IMR-90 (cell line): ENCODE results near the gene APOL5. TPM values are rescaled to one million over a fixed set of nuclear protein-coding genes. Genes with fewer than 3 reads are reported as not detected.

Source experiments
- ATAC-seq: fragments of 200-7000 bp; cut with Tn5 transposase; 2 replicates; pipeline ENCODE4 v1.9.1; 2020; ENCODE audit warnings: low read depth, mild to moderate bottlenecking, moderate library complexity
- BruUV-seq: library from RNA; stranded (reverse); fragments of 400-500 nt; replicated peaks from 2 replicates; lab custom pipeline; 2021; lab: Mats Ljungman, UMichigan
- CTCF ChIA-PET: fragments of 300-600 bp; formaldehyde crosslinking; extraction: SDS; loops from one replicate; lab custom pipeline; 2021; ENCODE audit warnings: antibody characterized with exemption; lab: Yijun Ruan, JAX
- POLR2A ChIA-PET: fragments of 300-600 bp; sonication (Branson Sonifier 250); formaldehyde crosslinking; loops from one replicate; lab custom pipeline; 2022; ENCODE audit warnings: antibody characterized with exemption; ENCODE audit not compliant: unreplicated experiment; lab: Charles Lee
- DNase-seq: peaks from one replicate; pipeline ENCODE4 v3.0.0; 2013
- H2AFZ ChIP-seq: replicated peaks from 2 replicates; pipeline ENCODE3; 2013; ENCODE audit warnings: low read length, mild to moderate bottlenecking; ENCODE audit not compliant: poor library complexity
- H2AK5ac ChIP-seq: 2 replicates; pipeline ENCODE4 v1.6.1; 2013; ENCODE audit warnings: low read depth, low read length, inconsistent platforms
- H2AK9ac ChIP-seq: replicated peaks from 2 replicates; pipeline ENCODE3; 2013; ENCODE audit warnings: mild to moderate bottlenecking, low read depth, low read length, moderate library complexity; ENCODE audit not compliant: poor library complexity
- H2BK120ac ChIP-seq: 2 replicates; pipeline ENCODE4 v1.6.1; 2013; ENCODE audit warnings: low read depth, low read length, inconsistent platforms
- H2BK15ac ChIP-seq: 3 replicates; pipeline ENCODE4 v1.6.1; 2013; ENCODE audit warnings: low read depth, low read length, inconsistent platforms
- H2BK20ac ChIP-seq: 2 replicates; pipeline ENCODE4 v1.6.1; 2013; ENCODE audit warnings: low read depth, mild to moderate bottlenecking, inconsistent platforms, low read length, moderate library complexity
- H2BK5ac ChIP-seq: 2 replicates; pipeline ENCODE4 v1.6.1; 2013; ENCODE audit warnings: mild to moderate bottlenecking, low read depth, low read length, inconsistent platforms; ENCODE audit not compliant: poor library complexity, severe bottlenecking
- H3K14ac ChIP-seq: replicated peaks from 2 replicates; pipeline ENCODE4 v1.6.1; 2013; ENCODE audit warnings: low read depth, low read length, inconsistent platforms
- H3K18ac ChIP-seq: 2 replicates; pipeline ENCODE4 v1.6.1; 2013; ENCODE audit warnings: low read depth, low read length, control low read depth
- H3K23ac ChIP-seq: 2 replicates; pipeline ENCODE4 v1.6.1; 2013; ENCODE audit warnings: low read depth, low read length, inconsistent platforms
- H3K27ac ChIP-seq: 2 replicates; pipeline ENCODE4 v1.5.1; 2013; ENCODE audit warnings: mild to moderate bottlenecking, control low read depth, low read length; ENCODE audit not compliant: insufficient read depth
- H3K27me3 ChIP-seq: 2 replicates; pipeline ENCODE4 v1.6.1; 2013; ENCODE audit warnings: low read length; ENCODE audit not compliant: control insufficient read depth, insufficient read depth
- H3K36me3 ChIP-seq: 2 replicates; pipeline ENCODE4 v1.6.1; 2013; ENCODE audit warnings: low read length, mixed read lengths; ENCODE audit not compliant: control insufficient read depth, insufficient read depth
- H3K4ac ChIP-seq: 2 replicates; pipeline ENCODE4 v1.6.1; 2013; ENCODE audit warnings: low read depth, low read length, inconsistent platforms
- H3K4me1 ChIP-seq: 2 replicates; pipeline ENCODE4 v1.6.1; 2013; ENCODE audit warnings: low read length, mixed read lengths; ENCODE audit not compliant: control insufficient read depth, insufficient read depth
- H3K4me2 ChIP-seq: 2 replicates; pipeline ENCODE4 v1.6.1; 2013; ENCODE audit warnings: low read depth, mild to moderate bottlenecking, control low read depth, low read length, moderate library complexity
- H3K4me3 ChIP-seq: 2 replicates; pipeline ENCODE4 v1.5.1; 2013; ENCODE audit warnings: low read depth, mild to moderate bottlenecking, control low read depth, low read length, moderate library complexity; ENCODE audit not compliant: insufficient read depth
- H3K56ac ChIP-seq: 2 replicates; pipeline ENCODE4 v1.6.1; 2013; ENCODE audit warnings: low read length, inconsistent platforms; ENCODE audit not compliant: insufficient read depth; ENCODE audit errors: extremely low read depth
- H3K79me1 ChIP-seq, 2 experiments: 2 replicates each; pipeline ENCODE4 v1.6.1; 2013; ENCODE audit warnings: low read length in 2 of 2, inconsistent platforms in 1 of 2, low read depth in 1 of 2
- H3K9ac ChIP-seq: 2 replicates; pipeline ENCODE4 v1.6.1; 2013; ENCODE audit warnings: low read depth, low read length, control low read depth
- H3K9me1 ChIP-seq: 2 replicates; pipeline ENCODE4 v1.6.1; 2013; ENCODE audit warnings: low read length, inconsistent platforms; ENCODE audit not compliant: insufficient read depth
- H3K9me3 ChIP-seq: 2 replicates; pipeline ENCODE4 v1.6.1; 2013; ENCODE audit warnings: low read length; ENCODE audit not compliant: control insufficient read depth, insufficient read depth
- H4K20me1 ChIP-seq: 2 replicates; pipeline ENCODE4 v1.6.1; 2013; ENCODE audit warnings: low read length, inconsistent platforms; ENCODE audit not compliant: insufficient read depth
- H4K5ac ChIP-seq: 2 replicates; pipeline ENCODE4 v1.6.1; 2013; ENCODE audit warnings: mild to moderate bottlenecking, low read depth, low read length, control low read depth
- H4K8ac ChIP-seq, 2 experiments: 2 replicates each; pipeline ENCODE4 v1.6.1; 2013; ENCODE audit warnings: low read depth in 2 of 2, low read length in 2 of 2, control low read depth in 1 of 2, inconsistent platforms in 1 of 2
- H4K91ac ChIP-seq: 2 replicates; pipeline ENCODE4 v1.6.1; 2013; ENCODE audit warnings: low read depth, low read length, inconsistent platforms; ENCODE audit not compliant: insufficient read depth
- BHLHE40 ChIP-seq: fragments of 150-350 bp; IDR thresholded peaks from 2 replicates; pipeline ENCODE4 v1.6.1; 2016; ENCODE audit warnings: mild to moderate bottlenecking, low read depth, low read length
- CEBPB ChIP-seq: IDR thresholded peaks from 2 replicates; pipeline ENCODE4 v1.6.1; 2012; ENCODE audit warnings: low read depth, low read length, improper control_type of control experiment
- CHD1 ChIP-seq: IDR thresholded peaks from 2 replicates; pipeline ENCODE4 v1.6.1; 2012; ENCODE audit warnings: low read depth, low read length, improper control_type of control experiment
- CTCF ChIP-seq: conservative IDR thresholded peaks from 2 replicates; pipeline ENCODE4 v1.5.1; 2012; ENCODE audit warnings: mild to moderate bottlenecking, low read depth, low read length, improper control_type of control experiment
- ELK1 ChIP-seq: fragments of 150-350 bp; IDR thresholded peaks from 2 replicates; pipeline ENCODE4 v1.6.1; 2016; ENCODE audit warnings: low read depth, mild to moderate bottlenecking, low read length, moderate library complexity, borderline replicate concordance
- FOS ChIP-seq: fragments of 150-350 bp; IDR thresholded peaks from 2 replicates; pipeline ENCODE4 v1.6.1; 2016; ENCODE audit warnings: low read depth, low read length
- MAFK ChIP-seq: IDR thresholded peaks from 2 replicates; pipeline ENCODE4 v1.6.1; 2012; ENCODE audit warnings: low read depth, low read length, improper control_type of control experiment
- MAZ ChIP-seq: IDR thresholded peaks from 2 replicates; pipeline ENCODE4 v1.6.1; 2012; ENCODE audit warnings: low read depth, mild to moderate bottlenecking, low read length, improper control_type of control experiment, moderate library complexity, borderline replicate concordance
- MXI1 ChIP-seq: IDR thresholded peaks from 2 replicates; pipeline ENCODE4 v1.6.1; 2012; ENCODE audit warnings: low read depth, mild to moderate bottlenecking, low read length, moderate library complexity, borderline replicate concordance
- NFE2L2 ChIP-seq: fragments of 150-350 bp; IDR thresholded peaks from 2 replicates; pipeline ENCODE4 v1.6.1; 2016; ENCODE audit warnings: low read depth, mild to moderate bottlenecking, low read length
- POLR2A ChIP-seq: IDR thresholded peaks from 2 replicates; pipeline ENCODE4 v1.6.1; 2012; ENCODE audit warnings: mild to moderate bottlenecking, low read depth, low read length
- RAD21 ChIP-seq: IDR thresholded peaks from 2 replicates; pipeline ENCODE4 v1.6.1; 2012; ENCODE audit warnings: low read length, improper control_type of control experiment
- RCOR1 ChIP-seq: IDR thresholded peaks from 2 replicates; pipeline ENCODE4 v1.6.1; 2012; ENCODE audit warnings: mild to moderate bottlenecking, low read length, improper control_type of control experiment; ENCODE audit not compliant: insufficient replicate concordance
- RFX5 ChIP-seq: IDR thresholded peaks from 2 replicates; pipeline ENCODE4 v1.8.0; 2012; ENCODE audit warnings: low read depth, mild to moderate bottlenecking, low read length, moderate library complexity
- SMC3 ChIP-seq: fragments of 150-350 bp; IDR thresholded peaks from 2 replicates; pipeline ENCODE4 v1.6.1; 2016; ENCODE audit warnings: low read depth, mild to moderate bottlenecking, antibody characterized with exemption, low read length, moderate library complexity
- USF2 ChIP-seq: fragments of 150-350 bp; IDR thresholded peaks from 2 replicates; pipeline ENCODE4 v1.6.1; 2017; ENCODE audit warnings: mild to moderate bottlenecking, antibody characterized with exemption, low read length, low read depth
- WGBS, 2 experiments: methylation state at CpG; one replicate each; pipeline versions ENCODE4 v1.1.5 to v1.1.7; 2013; ENCODE audit warnings: missing lambda C conversion rate in 2 of 2; ENCODE audit not compliant: insufficient read length in 1 of 2; ENCODE audit errors: extremely low coverage in 2 of 2; 5-methylcytosine and 5-hydroxymethylcytosine counted together
- dilution Hi-C: fragments of 300-500 bp; cut with HindIII; formaldehyde crosslinking; loops from one replicate; pipeline ENCODE4 v1.14.3; 2018; ENCODE audit warnings: low sequenced_read_pairs; ENCODE audit not compliant: unreplicated experiment
- in situ Hi-C: fragments of 300-500 bp; cut with MboI; formaldehyde crosslinking; loops from 3 replicates; pipeline ENCODE4 v1.14.3; 2019; ENCODE audit warnings: low sequenced_read_pairs, inconsistent platforms, mixed read lengths
- intact Hi-C: fragments of 100-400 bp; cut with micrococcal nuclease; formaldehyde crosslinking; loops from 2 replicates; pipeline ENCODE4 v1.10.0; 2022
- polyA plus RNA-seq, 3 experiments: library from polyadenylated mRNA; depleted of rRNA; stranded (reverse); fragments of >200 nt; gene quantifications; 2 replicates each; pipeline ENCODE4 v1.2.3, GENCODE V29; 2012; ENCODE audit warnings: low replicate concordance in 1 of 3
- total RNA-seq: library from RNA; depleted of rRNA; stranded (reverse); fragments of >200 nt; gene quantifications from 2 replicates; pipeline ENCODE4 v1.2.3, GENCODE V29; 2012

The APOL5 gene
- total and polyA plus RNA-seq, 2 of the 4 experiments (the other 2 are of a cell fraction) = 0.15 to 0.18 TPM

DNA sequence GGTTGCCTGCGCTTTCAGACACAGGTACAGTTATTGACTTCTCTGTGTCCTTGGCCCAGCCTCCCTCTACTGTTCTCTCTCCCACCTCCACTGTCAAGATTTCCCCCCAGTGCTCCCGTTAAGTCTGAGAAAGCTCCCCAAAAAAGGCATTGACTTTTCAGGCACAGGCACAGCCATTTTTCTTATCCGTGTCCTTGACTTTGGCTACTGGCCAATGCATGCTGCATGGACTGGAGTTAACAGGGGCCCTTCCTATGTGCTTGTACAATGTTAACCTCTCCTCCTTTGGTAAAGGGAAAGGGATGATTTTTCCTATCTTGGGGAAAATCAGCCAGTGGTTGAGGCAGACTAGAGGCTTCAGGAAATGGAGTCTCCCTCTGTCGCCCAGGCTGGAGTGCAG is 4.3 kb downstream of the APOL5 start:
- no peak for TF ChIP-seq RFX5
- no peak for TF ChIP-seq NFE2L2
- no peak for TF ChIP-seq FOS
- TF ChIP-seq SMC3 = no peak
- TF ChIP-seq POLR2A = no peak
- no peak for TF ChIP-seq MAFK
- no peak for TF ChIP-seq RAD21
- no peak for TF ChIP-seq USF2
- TF ChIP-seq MAZ = no peak
- no peak for TF ChIP-seq CTCF
- no peak for TF ChIP-seq BHLHE40
- no peak for TF ChIP-seq CHD1
- no peak for TF ChIP-seq MXI1
- TF ChIP-seq RCOR1 = no peak
- TF ChIP-seq CEBPB = no peak
- no peak for TF ChIP-seq ELK1
- CTCF ChIA-PET = interaction anchor here (0.7 kb wide), 1 partner anchor 407 kb away, joined by 4 read pairs; no protein-coding TSS in a partner anchor
- no TSS peak for BruUV-seq
- no peaks in the 10 kb centered on the region for H3K27me3 ChIP-seq
- DNase-seq = no peak
- H3K36me3 ChIP-seq = no peaks in the 10 kb centered on the region
- no peak overlapping the region for H2AK5ac ChIP-seq
- no peak overlapping the region for H2AFZ ChIP-seq
- no peaks in the 10 kb centered on the region for H4K20me1 ChIP-seq
- no peak overlapping the region for H3K4ac ChIP-seq
- H2AK9ac ChIP-seq = no peak overlapping the region
- H3K4me2 ChIP-seq = no peak overlapping the region
- H3K9ac ChIP-seq = no peak overlapping the region
- no peak for ATAC-seq
- H3K79me1 ChIP-seq = no peaks in the 10 kb centered on the region
- dilution Hi-C loops = no loop called here
- H3K18ac ChIP-seq = no peak overlapping the region
- no peak overlapping the region for H2BK120ac ChIP-seq
- H2BK20ac ChIP-seq = no peak overlapping the region
- H4K5ac ChIP-seq = no peak overlapping the region
- no peaks in the 10 kb centered on the region for H3K4me1 ChIP-seq
- intact Hi-C loops = no loop called here
- no peak overlapping the region for H2BK15ac ChIP-seq
- H3K56ac ChIP-seq = no peak overlapping the region
- H3K14ac ChIP-seq = no peak overlapping the region
- POLR2A ChIA-PET = no interaction called here
- no peaks in the 10 kb centered on the region for H3K9me3 ChIP-seq
- no peak overlapping the region for H2BK5ac ChIP-seq
- 100% methylated on average over 1 of the region's 4 CpGs; no CpG with 5 or more reads in 1 of the 2 experiments for WGBS, 2 experiments
- H4K8ac ChIP-seq = no peak overlapping the region
- in situ Hi-C loops = no loop called here
- H3K9me1 ChIP-seq = no peaks in the 10 kb centered on the region; the same call in 1 of the 2 replicates
- H3K23ac ChIP-seq = no peak overlapping the region
- H3K27ac ChIP-seq = no peak overlapping the region
- no peak overlapping the region for H4K91ac ChIP-seq
- H3K4me3 ChIP-seq = no peak overlapping the region
